Bronchus fibroblast of lung (primary cell): ENCODE measurements around the gene FSTL3. TPM values are rescaled to one million over a fixed set of nuclear protein-coding genes. Genes with fewer than 3 reads are reported as not detected.

Source experiments
- total RNA-seq: library from RNA; depleted of rRNA; stranded (reverse); fragments of >200 nt; gene quantifications from 2 replicates; pipeline ENCODE4 v1.2.3, GENCODE V29; 2015

FSTL3 gene
- total RNA-seq: 81.8 and 89.3 TPM in 2 replicates

DNA sequence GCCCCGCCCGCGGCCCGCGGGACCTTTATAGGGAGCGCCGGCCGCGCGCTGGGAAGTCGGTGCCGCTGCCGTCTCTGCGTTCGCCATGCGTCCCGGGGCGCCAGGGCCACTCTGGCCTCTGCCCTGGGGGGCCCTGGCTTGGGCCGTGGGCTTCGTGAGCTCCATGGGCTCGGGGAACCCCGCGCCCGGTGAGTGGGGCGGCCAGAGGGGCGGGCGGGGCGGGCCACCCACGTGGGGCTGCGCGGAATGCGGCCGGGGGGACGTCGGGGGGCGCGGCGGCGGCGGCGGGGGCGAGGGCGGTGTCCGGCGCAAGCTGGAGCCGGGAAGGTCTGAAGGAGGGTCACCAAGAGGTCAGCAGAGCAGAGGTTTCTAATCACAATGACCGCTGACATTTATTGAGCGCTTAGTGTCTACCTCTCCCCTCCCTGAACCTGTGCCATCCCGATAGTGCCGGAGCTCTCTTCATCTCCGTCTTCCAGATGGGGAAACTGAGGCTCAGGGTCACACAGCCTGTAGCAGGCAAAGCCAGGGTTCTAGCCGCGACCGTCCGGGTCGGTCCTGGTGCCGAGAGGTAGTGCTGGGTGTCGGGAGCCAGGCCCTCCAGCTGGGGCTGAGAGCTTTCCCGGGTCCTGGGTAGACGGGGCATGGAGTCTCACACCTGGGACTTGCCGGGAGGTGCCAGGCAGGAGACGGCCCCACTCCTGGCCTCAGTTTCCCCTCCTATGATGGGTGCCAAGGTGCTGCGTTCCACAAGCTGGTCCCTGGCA lies at the start of gene FSTL3:
TSS of gene FSTL3 (plus strand) at position 54 of the 767 bp plus-strand sequence. CDS start at position 86, 32 bp downstream.

GRCh38 chr19:633068-633785 lies 43.0 kb upstream of the FSTL3 start, which contains the start of gene POLRMT:
Gene POLRMT, minus strand, starts transcription at chr19:633537. Its CDS starts 25 bp downstream, at chr19:633512.

GRCh38 chr19:639253-640160 lies 36.7 kb upstream of the FSTL3 start, which contains the start of gene FGF22:
Gene FGF22, plus strand, starts transcription at chr19:639879. Its CDS starts 47 bp downstream, at chr19:639926.

DNA sequence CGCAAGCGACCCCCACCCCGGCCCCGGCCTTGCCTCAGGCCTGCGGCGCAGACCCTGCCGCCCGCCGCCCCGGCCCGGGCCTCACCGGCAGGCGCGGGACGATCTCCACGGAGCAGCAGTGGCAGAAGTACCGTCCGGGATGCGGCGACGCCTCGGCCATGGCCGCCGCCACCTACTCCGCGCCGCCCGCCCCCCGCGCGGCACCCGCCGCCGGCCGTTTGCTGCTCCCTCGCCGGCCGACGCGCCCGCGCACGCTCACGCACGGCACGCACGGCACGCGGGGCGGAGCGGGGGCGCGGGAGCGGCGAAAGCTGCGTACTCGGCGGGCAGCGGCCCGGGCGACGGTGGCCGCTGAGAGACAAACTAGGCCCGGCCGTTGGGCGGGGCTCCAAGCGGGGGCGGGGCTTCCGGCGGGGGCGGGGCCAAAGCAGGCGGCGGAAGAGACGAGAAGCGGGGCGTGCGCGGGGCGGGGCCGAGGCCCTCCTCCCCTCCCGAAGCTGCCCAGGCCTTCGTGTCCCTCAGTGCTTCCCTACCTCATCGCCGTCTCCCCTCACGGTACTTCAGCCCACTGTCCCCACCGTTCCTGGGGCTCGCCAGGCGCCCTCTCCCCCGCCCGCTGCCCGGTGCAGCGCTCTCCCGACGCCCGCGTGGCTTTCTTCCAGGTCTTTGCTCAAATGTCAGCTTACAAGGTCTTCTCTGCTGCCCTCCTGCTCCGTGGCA lies 13.1 kb upstream of the FSTL3 start, which contains the start of gene RNF126:
TSS of gene RNF126 (minus strand) at position 253 of the 720 bp plus-strand sequence. CDS start at position 160, 93 bp downstream.

GRCh38 chr19:695352-695949 lies 19.3 kb downstream of the FSTL3 start, which contains the start of gene PRSS57:
Gene PRSS57, minus strand, starts transcription at chr19:695452. Its CDS starts 22 bp downstream, at chr19:695430.

GRCh38 chr19:708154-709143 lies 32.3 kb downstream of the FSTL3 start, which contains the start of gene PALM:
Gene PALM, plus strand, starts transcription at chr19:708935. Its CDS starts 212 bp downstream, at chr19:709147.

Other genes with a start within 250 kb of the FSTL3 start
- 0.30 and 0.34 TPM in 2 replicates for gene SHC2, start 215.4 kb upstream of the FSTL3 start, total RNA-seq
- gene MADCAM1, start 179.9 kb upstream of the FSTL3 start, total RNA-seq: 0.50 TPM in 1 of 2 replicates, not detected in the other
- 32.8 and 33.3 TPM in 2 replicates for gene TPGS1, start 168.9 kb upstream of the FSTL3 start, total RNA-seq
- gene CDC34, start 144.6 kb upstream of the FSTL3 start, total RNA-seq: 65.4 and 72.6 TPM in 2 replicates
- 0.30 TPM in 1 of 2 replicates, not detected in the other for gene GZMM, start 132.3 kb upstream of the FSTL3 start, total RNA-seq
- gene BSG, start 103.8 kb upstream of the FSTL3 start, total RNA-seq: 569 and 576 TPM in 2 replicates
- 0.17 and 0.30 TPM in 2 replicates for gene HCN2, start 86.5 kb upstream of the FSTL3 start, total RNA-seq
- 25.6 and 28.4 TPM in 2 replicates for gene POLRMT, start 42.9 kb upstream of the FSTL3 start, total RNA-seq
- 0.30 and 0.34 TPM in 2 replicates for gene FGF22, start 36.5 kb upstream of the FSTL3 start, total RNA-seq
- 55.8 and 63.0 TPM in 2 replicates for gene RNF126, start 13.2 kb upstream of the FSTL3 start, total RNA-seq
- not detected in 2 replicates for gene PRSS57, start 19.1 kb downstream of the FSTL3 start, total RNA-seq
- gene PALM, start 32.5 kb downstream of the FSTL3 start, total RNA-seq: 9.2 and 10.1 TPM in 2 replicates
- gene MISP, start 74.7 kb downstream of the FSTL3 start, total RNA-seq: under 0.01 TPM in 1 of 2 replicates, not detected in the other
- gene PTBP1, start 121.1 kb downstream of the FSTL3 start, total RNA-seq: 229 and 250 TPM in 2 replicates
- gene PLPPR3, start 145.6 kb downstream of the FSTL3 start, total RNA-seq: 3.4 and 4.7 TPM in 2 replicates
- gene AZU1, start 151.4 kb downstream of the FSTL3 start, total RNA-seq: not detected in 2 replicates
- gene PRTN3, start 164.6 kb downstream of the FSTL3 start, total RNA-seq: not detected in 2 replicates
- gene ELANE, start 175.9 kb downstream of the FSTL3 start, total RNA-seq: 0.15 and 0.50 TPM in 2 replicates
- 7.0 and 7.6 TPM in 2 replicates for gene CFD, start 183.3 kb downstream of the FSTL3 start, total RNA-seq
- gene MED16, start 216.8 kb downstream of the FSTL3 start, total RNA-seq: 48.6 and 50.4 TPM in 2 replicates
- not detected in 2 replicates for gene RNU6-9, start 217.1 kb downstream of the FSTL3 start, total RNA-seq
- 35.1 and 38.0 TPM in 2 replicates for gene R3HDM4, start 236.8 kb downstream of the FSTL3 start, total RNA-seq
- gene KISS1R, start 240.9 kb downstream of the FSTL3 start, total RNA-seq: not detected in 2 replicates
- gene ARID3A, start 249.6 kb downstream of the FSTL3 start, total RNA-seq: 6.7 and 8.7 TPM in 2 replicates